Measurements from ENCODE around the gene PDIA5. TPM values are rescaled to one million over a fixed set of nuclear protein-coding genes. Genes with fewer than 3 reads are reported as not detected.

The PDIA5 gene
- polyA plus RNA-seq, 1 donor from 2014 or later, result 1.4 TPM

DNA sequence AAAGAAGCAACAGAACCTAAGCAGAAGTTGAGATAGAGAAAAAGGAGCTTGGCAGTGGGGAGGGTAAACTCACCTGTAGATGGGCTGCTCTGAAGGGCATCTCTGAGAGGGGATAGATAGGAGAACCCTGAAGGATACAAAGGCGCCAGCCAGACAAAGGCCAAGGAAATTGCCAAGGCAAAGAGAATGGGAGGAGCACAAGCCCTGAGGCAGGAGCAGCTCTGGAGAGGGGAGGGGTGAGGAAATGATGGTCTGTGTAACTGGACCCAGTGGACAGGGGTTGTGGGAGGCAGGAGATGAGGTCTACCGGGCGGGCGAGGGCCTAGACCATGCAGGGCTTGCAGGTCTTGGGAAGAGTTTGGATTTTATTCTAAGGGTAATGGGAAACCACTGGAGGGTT, 2.3 kb upstream of the PDIA5 start:
- H3K79me2 ChIP-seq (replicated peaks; ENCODE audit: insufficient read depth, low read length), result no peaks in the 10 kb centered on the region
- no peaks in the 10 kb centered on the region for H3K36me3 ChIP-seq (ENCODE audit: insufficient read depth, low read length)
- H3K9me2 ChIP-seq (ENCODE audit: insufficient read depth, low read length), result no peaks in the 10 kb centered on the region
- H3K9me3 ChIP-seq (ENCODE audit: low read length), result no peaks in the 10 kb centered on the region
- no peak overlapping the region for H3K27ac ChIP-seq (ENCODE audit: low read length)
- H2AFZ ChIP-seq (ENCODE audit: low read depth, low read length), result no peak overlapping the region
- no peak overlapping the region for H3K4me3 ChIP-seq (ENCODE audit: low read length)
- H4K20me1 ChIP-seq (ENCODE audit: insufficient read depth), result no peaks in the 10 kb centered on the region
- no peak overlapping the region for H3K4me2 ChIP-seq (ENCODE audit: low read length)
- H3K27me3 ChIP-seq (ENCODE audit: insufficient read depth, low read depth, low read length), result peaks cover 17% of the 10 kb centered on the region
- H3K9ac ChIP-seq (ENCODE audit: low read length), result no peak overlapping the region
- TF ChIP-seq, protein P1, sequence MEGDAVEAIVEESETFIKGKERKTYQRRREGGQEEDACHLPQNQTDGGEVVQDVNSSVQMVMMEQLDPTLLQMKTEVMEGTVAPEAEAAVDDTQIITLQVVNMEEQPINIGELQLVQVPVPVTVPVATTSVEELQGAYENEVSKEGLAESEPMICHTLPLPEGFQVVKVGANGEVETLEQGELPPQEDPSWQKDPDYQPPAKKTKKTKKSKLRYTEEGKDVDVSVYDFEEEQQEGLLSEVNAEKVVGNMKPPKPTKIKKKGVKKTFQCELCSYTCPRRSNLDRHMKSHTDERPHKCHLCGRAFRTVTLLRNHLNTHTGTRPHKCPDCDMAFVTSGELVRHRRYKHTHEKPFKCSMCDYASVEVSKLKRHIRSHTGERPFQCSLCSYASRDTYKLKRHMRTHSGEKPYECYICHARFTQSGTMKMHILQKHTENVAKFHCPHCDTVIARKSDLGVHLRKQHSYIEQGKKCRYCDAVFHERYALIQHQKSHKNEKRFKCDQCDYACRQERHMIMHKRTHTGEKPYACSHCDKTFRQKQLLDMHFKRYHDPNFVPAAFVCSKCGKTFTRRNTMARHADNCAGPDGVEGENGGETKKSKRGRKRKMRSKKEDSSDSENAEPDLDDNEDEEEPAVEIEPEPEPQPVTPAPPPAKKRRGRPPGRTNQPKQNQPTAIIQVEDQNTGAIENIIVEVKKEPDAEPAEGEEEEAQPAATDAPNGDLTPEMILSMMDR (IDR thresholded peaks at IDR 0.05; ENCODE audit: poor library complexity, severe bottlenecking), result no peak
- no peak for TF ChIP-seq SMC3 (conservative IDR thresholded peaks at IDR 0.05; ENCODE audit: poor library complexity)
- TF ChIP-seq EP300 (conservative IDR thresholded peaks at IDR 0.05; ENCODE audit: poor library complexity, severe bottlenecking), result no peak
- no peak for TF ChIP-seq TAF1 (IDR thresholded peaks at IDR 0.05; ENCODE audit: low read depth)
- TF ChIP-seq, protein P2, sequence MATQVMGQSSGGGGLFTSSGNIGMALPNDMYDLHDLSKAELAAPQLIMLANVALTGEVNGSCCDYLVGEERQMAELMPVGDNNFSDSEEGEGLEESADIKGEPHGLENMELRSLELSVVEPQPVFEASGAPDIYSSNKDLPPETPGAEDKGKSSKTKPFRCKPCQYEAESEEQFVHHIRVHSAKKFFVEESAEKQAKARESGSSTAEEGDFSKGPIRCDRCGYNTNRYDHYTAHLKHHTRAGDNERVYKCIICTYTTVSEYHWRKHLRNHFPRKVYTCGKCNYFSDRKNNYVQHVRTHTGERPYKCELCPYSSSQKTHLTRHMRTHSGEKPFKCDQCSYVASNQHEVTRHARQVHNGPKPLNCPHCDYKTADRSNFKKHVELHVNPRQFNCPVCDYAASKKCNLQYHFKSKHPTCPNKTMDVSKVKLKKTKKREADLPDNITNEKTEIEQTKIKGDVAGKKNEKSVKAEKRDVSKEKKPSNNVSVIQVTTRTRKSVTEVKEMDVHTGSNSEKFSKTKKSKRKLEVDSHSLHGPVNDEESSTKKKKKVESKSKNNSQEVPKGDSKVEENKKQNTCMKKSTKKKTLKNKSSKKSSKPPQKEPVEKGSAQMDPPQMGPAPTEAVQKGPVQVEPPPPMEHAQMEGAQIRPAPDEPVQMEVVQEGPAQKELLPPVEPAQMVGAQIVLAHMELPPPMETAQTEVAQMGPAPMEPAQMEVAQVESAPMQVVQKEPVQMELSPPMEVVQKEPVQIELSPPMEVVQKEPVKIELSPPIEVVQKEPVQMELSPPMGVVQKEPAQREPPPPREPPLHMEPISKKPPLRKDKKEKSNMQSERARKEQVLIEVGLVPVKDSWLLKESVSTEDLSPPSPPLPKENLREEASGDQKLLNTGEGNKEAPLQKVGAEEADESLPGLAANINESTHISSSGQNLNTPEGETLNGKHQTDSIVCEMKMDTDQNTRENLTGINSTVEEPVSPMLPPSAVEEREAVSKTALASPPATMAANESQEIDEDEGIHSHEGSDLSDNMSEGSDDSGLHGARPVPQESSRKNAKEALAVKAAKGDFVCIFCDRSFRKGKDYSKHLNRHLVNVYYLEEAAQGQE (IDR thresholded peaks at IDR 0.05; ENCODE audit: borderline replicate concordance), result no peak
- TF ChIP-seq EZH2 (IDR thresholded peaks at IDR 0.05; ENCODE audit: borderline replicate concordance, insufficient read depth, low read length, poor library complexity, severe bottlenecking), result no peak
- TF ChIP-seq MXI1 (conservative IDR thresholded peaks at IDR 0.05; ENCODE audit: poor library complexity, severe bottlenecking), result no peak
- no peak for TF ChIP-seq RAD21 (conservative IDR thresholded peaks at IDR 0.05)
- no peak for TF ChIP-seq POLR2AphosphoS5 (IDR thresholded peaks at IDR 0.05)
- no peaks in the 10 kb centered on the region for H3F3A ChIP-seq (ENCODE audit: insufficient read depth, low read length, poor library complexity, severe bottlenecking)

DNA sequence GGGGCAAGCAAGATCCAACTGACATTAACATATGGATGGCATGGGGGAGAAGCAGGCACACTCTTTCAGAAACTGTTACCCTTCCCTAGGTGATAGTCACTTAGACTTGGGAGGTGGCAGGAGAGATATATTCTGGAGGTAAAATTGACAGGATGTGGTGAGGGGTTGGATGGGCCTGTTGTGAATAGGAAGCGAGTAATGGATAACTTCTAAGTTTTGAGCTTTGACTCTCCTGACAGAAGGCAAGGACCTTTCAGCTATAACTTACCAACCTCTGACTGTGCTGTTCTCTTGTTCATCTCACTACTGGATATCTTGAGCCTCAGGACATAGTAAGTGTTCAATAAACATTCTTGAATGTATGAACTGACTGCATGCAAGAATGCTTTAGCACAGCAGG, 1.9 kb upstream of the PDIA5 start:
- Histone ChIP-seq H3K4me3 (ENCODE audit: low read length) (no peak overlapping the region), H3K27me3 (ENCODE audit: insufficient read depth, low read depth, low read length) (peaks cover 17% of the 10 kb centered on the region), H3K27ac (ENCODE audit: low read length) (no peak overlapping the region), H3K36me3 (ENCODE audit: insufficient read depth, low read length) (no peaks in the 10 kb centered on the region), H3K79me2 (replicated peaks; ENCODE audit: insufficient read depth, low read length) (no peaks in the 10 kb centered on the region), H3K9me2 (ENCODE audit: insufficient read depth, low read length) (no peaks in the 10 kb centered on the region), H3K9me3 (ENCODE audit: low read length) (no peaks in the 10 kb centered on the region), H3F3A (ENCODE audit: insufficient read depth, low read length, poor library complexity, severe bottlenecking) (no peaks in the 10 kb centered on the region), H2AFZ (ENCODE audit: low read depth, low read length) (no peak overlapping the region), H3K4me2 (ENCODE audit: low read length) (no peak overlapping the region), H3K9ac (ENCODE audit: low read length) (no peak overlapping the region), H4K20me1 (ENCODE audit: insufficient read depth) (no peaks in the 10 kb centered on the region)
- TF ChIP-seq EP300 (conservative IDR thresholded peaks at IDR 0.05; ENCODE audit: poor library complexity, severe bottlenecking), result no peak
- TF ChIP-seq EZH2 (IDR thresholded peaks at IDR 0.05; ENCODE audit: borderline replicate concordance, insufficient read depth, low read length, poor library complexity, severe bottlenecking), result no peak
- TF ChIP-seq, protein P2 (IDR thresholded peaks at IDR 0.05; ENCODE audit: borderline replicate concordance), result no peak
- TF ChIP-seq RAD21 (conservative IDR thresholded peaks at IDR 0.05), result no peak
- TF ChIP-seq TAF1 (IDR thresholded peaks at IDR 0.05; ENCODE audit: low read depth), result no peak
- TF ChIP-seq, protein P1 (IDR thresholded peaks at IDR 0.05; ENCODE audit: poor library complexity, severe bottlenecking), result no peak
- no peak for TF ChIP-seq SMC3 (conservative IDR thresholded peaks at IDR 0.05; ENCODE audit: poor library complexity)
- TF ChIP-seq POLR2AphosphoS5 (IDR thresholded peaks at IDR 0.05), result no peak
- no peak for TF ChIP-seq MXI1 (conservative IDR thresholded peaks at IDR 0.05; ENCODE audit: poor library complexity, severe bottlenecking)
